NCI-H510A treated with DMSO at 0.1 percent for 48 hours (cell line): ENCODE results near the gene TANK.
"Not testable (repeated sequence)": the region's sequence is repeated elsewhere in the genome, so short reads cannot be mapped to it uniquely, and the experiment has no call there.

Experiments used
- DNase-seq: peaks from one replicate; lab custom pipeline; 2025; lab: John Stamatoyannopoulos, UW

Gene TANK, protein sequence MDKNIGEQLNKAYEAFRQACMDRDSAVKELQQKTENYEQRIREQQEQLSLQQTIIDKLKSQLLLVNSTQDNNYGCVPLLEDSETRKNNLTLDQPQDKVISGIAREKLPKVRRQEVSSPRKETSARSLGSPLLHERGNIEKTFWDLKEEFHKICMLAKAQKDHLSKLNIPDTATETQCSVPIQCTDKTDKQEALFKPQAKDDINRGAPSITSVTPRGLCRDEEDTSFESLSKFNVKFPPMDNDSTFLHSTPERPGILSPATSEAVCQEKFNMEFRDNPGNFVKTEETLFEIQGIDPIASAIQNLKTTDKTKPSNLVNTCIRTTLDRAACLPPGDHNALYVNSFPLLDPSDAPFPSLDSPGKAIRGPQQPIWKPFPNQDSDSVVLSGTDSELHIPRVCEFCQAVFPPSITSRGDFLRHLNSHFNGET

DNA sequence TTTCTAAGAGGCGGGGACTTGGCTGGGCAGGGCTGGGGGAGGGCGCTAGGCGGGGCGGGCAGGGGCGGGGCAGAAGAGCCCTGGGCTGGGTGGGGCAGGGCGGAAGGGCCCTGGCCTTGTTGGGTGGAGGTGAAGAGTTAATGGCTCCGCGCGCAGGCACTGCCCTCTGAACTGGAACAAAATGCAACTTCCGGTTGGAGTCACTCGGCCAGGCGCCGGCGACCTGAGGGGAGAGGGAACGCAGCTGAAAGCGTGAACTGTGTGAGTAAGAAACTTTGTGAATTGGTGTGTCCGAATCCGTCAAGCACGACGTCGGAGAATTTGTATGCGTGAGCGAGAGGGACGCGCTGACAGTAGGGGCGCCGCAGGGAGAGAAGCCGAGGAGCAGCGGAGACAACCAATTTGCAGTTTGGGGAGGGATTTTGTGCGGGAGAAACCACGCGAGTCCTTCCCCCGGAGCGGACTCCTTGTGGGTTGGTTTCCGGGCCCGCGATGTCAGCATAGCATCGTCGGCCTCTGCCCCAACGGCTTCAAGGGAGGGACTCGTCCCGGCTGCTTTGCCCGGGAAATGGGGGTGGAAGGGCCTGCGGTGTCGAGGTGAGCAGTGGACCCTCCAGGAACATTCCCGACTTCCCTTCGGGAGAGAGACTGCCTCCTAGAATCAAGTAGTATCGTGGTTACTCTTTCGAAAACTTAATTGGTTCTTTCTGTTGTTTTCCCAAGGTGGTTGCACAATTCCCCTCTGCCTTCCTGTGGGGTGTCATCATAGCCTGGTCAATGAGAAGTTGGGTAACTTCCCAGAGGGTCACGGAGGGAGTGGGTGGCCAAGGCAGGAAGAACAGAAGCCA lies at the start of gene TANK:
Gene TANK (plus strand): TSS at position 203 of the 848 bp plus-strand sequence. CDS start 19,235 bp downstream, outside the sequence.
- DNase-seq, result peak; percentile 70

DNA sequence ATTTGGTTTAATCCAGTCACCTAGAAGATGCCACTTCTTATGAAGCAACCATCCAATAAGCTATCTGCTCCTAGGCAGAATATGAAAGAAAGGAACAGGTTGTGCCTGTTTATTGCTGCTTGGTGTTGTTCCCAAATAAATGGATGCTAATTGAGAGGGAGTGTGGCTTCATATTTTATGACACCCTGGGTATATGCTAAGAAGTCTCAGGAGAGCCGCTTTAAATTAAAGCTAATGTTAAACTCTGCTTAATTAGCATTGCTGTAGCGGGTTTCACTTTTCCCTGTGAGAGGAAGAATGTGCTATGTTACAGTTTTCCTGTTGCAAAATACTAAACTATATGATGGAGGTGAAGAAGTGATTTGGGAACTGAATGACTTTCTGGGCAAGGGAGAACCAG lies 48.7 kb upstream of the TANK start:
- DNase-seq, result no peak

DNA sequence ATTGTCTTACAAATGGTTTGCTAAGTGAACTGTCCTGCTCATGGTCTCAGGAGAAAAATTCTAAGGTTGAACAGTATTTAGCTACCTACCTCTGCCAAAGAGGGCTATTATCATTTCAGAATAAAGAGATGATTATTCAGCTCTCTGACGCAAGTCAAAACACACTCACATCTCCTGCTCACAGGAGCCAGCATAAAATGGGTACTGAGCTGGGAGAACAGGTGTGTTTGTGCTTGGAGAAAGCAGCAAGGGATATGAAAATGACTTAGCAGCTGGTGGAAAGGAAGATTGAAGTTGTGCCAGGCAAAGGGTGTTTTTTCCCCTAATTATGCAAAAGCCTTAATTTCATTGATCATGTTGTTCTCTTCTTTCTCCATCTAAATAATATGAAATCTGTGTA lies 47.3 kb upstream of the TANK start:
- DNase-seq, result no peak

DNA sequence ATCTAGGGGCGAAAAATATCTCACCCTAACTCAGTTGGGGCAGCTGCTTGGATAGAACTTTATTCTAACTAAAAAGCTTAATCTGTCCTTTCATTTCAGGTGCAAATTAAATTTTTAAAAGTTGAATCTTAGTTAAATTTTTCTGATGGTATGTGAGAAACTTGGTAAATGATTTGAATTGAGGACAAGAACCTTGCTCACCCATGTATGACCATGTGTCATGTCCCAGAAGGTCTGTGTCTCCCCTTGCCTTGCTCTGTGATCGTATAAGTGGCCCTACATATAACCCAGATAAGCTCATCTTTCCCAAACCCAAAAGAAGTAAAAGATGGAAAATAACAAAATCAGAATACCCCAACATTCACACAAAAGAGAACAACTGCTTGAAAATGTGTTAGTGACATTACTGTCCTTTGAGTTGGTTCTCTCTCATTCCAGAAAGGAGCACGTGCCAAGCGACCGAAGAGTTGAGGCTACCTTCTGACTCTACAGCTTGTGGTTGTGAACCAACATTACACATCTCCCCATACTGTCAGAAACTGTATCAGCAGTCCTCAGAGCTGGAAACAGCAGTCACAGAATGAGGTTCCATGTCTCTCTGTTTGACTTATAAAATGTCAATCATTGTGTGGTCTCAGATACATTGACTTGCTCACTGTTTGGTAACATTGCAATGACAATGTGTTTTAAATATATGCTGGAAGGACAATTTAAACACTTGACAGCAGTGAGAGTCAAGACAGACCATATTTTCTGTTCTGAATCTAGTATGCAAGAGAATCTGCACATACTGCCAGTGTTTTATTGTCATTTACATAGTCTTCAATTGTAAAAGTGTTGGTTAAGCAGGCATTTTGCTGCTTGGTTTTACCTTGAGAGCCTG lies 46.3 kb upstream of the TANK start:
- DNase-seq, result no peak

DNA sequence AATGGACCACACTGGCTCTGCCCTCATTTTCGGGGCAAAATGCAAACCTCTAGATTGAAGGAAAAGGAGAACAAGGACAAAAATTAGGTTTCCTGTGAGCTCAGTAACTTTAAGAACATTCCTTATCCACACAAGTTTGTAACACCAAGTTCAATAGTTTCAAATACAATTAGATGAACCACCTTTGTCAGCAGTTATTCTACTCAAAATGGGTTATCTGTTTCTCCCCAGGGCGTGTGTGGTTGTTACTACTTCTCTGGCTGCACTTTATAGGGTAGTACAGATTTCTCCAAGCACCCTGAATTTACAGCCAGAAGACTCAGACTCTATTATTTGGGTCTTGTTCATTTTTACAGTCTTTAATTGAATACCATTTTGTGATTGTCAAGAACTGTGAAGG lies 45.0 kb upstream of the TANK start:
- DNase-seq, result no peak

DNA sequence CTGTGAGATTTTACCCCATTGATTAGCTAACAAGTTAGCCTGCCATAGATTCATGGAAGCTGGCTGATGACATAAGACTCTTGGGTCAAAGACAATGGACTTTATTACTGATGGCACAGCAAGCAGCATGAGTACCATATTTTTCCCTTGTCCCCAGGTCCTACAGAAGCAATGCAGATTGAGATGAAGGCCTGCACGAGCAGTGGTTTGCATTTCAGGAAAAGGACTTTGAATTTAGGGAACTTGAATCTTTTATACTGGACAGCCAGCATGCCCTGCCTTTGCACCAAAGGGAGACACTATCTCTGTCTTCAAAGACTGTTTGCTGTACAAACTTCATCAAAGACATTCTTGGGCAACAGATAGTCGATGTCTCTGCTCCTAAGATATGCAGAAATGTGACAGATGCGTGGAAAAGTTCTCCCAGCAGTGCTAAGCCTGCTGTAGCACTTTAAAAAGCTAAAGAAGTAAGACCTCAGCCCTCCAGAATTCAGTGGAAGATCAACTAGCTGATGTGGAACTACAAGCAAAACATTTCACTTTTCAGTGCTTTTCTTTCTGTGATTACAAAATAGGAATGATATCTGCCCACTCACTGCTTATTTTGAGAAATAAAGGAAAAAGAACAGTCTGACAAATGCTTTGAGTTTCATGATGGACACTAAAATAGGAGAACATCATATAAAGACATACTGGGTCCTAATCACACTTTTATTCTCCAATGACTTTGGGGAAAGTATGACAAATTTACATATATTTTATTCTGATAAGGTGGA lies 44.4 kb upstream of the TANK start:
- no peak for DNase-seq

DNA sequence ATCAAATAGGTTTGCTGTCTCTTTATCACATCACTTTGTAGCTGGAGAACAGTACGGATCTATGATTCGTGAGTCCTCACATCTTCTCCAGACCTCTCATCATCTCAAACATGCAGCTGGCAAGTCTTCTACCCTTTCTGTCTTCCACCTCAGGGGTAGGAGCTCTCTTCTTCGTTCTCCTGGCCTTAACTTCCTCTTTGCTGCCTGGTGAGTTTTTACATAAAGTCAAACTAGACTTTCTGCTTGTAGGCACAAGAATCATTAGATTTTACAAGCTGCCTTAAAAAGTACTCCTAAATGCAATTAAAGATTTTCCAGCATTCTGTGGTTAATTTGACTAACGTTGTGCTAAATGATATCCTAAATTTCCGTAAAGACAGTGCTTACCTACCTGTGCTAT lies 43.7 kb upstream of the TANK start:
- no peak for DNase-seq

DNA sequence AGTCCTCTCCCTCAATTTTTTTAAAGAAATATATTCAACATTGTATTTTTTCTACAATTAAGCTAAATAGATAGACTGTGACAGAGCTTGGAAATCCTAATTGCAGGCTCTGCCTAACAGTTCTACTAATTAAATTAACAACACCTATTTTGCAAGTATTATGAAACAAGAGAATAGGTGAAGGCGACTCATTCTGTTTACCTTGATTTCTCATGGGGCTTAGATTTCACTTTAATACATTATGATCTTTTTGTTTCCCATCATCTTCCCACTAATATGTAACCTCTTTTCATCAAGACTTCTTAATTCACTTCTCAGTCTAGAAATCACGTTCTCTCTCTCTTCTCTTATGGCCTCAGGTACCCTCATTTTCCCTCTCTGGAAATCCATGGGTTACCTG lies 42.7 kb upstream of the TANK start:
- no peak for DNase-seq

DNA sequence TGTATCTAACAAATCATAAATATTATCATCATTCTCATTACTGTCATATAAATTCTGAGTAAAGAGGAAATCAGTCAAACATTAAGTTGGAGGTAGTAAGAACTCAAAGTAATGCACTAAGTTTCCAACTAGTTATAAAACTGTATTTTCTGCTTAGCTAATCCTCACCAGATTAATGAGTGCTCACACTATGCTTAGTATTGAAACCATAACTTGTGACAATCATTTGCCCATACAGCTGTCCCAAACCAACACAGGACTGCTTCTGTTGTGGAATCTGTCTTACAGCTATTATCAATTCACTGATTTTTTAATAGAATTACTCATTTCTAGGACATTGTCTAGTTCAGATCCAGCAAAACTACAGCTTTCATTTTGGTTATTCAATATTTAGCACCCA lies 41.5 kb upstream of the TANK start:
- DNase-seq, result no peak

DNA sequence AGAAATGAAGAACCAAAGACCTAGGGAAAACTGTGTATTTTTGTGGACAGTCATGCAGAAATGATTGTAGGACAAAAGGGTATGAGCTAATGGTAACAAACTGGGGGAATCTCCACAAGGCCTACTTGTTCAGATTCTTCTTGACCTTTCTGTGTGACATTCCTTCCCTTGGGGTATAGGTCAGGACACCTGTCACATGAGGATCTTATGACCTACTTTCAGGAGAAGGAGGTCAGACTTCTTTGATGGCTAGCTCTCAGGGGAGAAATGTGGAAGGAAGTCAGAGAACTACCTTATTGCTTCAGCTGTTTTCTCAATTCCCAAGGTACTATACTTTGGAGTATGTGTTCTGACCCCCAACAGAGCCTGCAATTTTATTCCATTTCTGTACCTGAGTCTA lies 40.7 kb upstream of the TANK start:
- no peak for DNase-seq

DNA sequence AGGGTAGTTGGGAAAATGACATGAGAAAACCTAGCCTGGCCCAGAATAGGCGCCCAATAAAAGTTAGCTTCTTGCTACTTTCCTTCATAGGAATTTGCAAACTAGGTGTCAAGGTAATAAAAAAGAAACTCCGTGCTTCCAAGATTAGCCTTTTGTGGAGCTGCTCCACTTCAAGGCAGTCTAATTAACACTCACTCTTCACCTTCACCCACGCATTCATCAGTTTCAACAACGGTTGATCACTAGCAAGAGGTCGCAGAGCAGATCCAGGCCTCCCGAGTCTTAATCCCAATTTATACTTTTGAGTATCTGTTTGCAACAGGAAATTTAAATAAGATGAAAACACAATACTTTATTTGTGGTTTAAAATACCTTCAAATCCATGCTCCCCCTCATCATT lies 39.5 kb upstream of the TANK start:
- DNase-seq, result no peak

DNA sequence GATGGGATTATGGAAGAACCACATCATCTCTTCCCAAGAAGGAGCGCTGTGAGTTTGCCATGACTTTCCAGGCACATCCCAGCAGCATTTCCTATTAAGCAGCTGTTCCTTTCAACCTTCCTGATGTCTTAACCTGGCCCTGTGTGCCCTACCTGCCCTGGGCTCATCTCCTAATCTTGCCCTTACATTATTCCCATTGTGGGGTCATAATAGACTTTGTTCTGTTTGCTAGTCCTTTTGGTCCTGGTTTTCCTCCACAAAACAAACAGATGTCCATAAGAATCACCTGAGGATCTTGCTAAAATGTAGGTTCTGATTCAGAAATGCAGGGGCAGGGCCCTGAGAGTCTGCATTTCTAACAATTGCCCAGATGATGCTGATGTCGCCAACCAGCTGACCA lies 38.6 kb upstream of the TANK start:
- no peak for DNase-seq

DNA sequence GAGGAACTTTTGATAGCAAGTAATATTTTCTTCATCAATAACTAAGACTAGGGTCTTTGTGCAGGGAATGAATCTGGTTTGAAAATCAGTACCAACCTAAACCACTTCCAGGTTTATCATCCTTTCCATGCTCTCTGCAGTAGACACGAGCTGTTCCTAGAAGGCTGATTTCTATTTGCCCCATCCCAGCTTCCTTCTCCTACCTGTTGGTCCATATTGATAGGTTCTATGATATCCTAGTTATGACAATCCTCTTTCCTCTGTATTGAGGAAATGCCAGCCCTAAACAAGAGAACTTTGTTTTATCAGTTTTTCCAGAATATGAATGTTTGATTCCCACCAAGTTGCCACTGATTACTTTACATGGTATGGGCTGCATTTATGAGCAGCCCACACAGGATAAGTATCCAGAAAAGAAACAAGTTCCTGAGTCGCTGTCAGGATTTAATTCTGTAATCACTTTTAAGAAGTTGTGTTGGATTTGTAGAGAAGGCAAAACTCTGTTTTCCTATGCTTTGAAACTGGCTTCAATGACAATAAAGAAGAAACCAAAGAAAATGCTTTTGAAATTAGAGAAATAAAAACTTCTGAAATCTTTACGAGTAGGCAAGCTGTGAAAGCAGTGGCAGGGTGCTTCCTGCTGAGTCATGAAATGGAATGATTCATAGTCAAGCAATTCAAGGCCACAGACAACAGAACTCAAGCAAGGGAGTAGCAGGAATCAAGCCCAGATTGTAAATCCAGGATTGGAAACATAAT lies 37.3 kb upstream of the TANK start:
- no peak for DNase-seq

DNA sequence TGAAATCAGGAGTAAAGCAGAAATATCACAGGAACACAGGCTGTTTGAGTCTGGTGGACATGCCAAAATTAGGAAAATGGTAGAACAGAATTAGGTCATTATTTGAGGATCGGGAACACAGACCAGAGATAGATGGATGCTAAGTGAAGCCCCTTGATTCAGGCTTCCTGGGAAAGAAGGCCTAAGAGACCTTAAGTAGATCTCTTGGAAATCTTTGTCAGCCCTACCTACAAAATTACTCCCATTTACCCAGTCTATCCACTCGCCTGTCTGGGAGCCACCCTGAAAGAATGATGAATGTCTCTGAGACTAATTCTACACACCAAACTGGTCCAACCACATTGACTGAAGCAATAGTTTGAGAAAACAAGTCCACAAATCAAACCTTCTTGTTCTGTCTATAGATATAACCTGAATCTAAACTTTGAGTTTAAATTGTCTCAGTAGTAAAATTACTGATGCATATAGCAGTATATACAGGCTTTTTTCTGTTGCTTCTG lies 36.6 kb upstream of the TANK start:
- peak; percentile 48 for DNase-seq

DNA sequence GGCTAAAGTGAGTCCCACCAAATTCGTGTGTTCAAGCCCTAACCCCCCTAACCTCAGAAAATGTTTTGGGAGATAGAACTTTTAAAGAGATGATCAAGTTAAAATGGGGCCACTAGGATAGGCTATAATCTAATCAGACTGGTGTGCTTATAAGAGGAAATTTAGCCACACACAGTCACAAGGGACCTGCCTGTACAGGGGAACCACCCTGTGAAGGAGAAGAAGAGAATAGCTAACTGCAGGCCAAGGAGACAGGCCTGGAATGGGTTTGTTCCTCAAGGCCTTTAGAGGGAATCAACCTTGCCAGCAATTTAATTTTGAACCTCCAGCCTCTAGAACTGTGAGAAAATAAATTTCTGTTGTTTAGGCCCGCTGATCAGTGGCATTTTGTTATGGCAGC lies 36.0 kb upstream of the TANK start:
- no peak for DNase-seq

DNA sequence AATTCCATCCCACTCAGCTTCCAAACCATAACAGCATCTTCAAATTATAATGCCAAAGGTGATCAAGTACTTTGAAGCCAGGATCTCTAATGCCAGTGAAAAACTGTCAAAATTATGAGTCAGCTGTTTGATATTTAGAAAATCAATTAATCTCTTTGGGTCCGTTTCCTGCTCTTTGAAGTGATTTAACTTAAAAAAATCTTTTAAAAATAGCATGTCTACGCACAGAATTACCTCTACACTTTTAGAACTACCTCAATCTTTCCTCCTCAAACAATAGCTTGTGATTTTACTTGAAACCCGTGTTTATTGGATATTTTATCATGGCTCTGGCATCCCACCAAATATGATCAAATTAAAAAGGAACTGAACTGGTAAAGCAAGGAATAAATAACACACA lies 31.3 kb upstream of the TANK start:
- DNase-seq, result no peak

DNA sequence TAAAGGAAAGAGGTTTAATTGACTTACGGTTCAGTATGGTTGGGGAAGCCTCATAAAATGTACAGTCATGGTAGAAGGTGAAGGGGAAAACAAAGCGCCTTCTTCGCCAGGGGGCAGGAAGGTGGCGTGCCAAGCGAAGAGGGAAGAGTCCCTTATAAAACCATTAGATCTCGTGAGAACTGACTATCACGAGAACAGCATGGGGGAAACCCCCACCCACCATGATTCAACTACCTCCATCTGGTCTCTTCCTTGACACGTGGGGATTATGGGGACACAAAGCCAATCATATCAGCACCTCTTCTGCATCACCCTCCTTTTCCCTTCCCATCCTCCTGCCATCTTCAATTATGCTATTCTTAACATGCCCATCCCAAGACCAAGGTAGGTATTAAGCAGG lies 29.9 kb upstream of the TANK start:
- DNase-seq, result no peak

DNA sequence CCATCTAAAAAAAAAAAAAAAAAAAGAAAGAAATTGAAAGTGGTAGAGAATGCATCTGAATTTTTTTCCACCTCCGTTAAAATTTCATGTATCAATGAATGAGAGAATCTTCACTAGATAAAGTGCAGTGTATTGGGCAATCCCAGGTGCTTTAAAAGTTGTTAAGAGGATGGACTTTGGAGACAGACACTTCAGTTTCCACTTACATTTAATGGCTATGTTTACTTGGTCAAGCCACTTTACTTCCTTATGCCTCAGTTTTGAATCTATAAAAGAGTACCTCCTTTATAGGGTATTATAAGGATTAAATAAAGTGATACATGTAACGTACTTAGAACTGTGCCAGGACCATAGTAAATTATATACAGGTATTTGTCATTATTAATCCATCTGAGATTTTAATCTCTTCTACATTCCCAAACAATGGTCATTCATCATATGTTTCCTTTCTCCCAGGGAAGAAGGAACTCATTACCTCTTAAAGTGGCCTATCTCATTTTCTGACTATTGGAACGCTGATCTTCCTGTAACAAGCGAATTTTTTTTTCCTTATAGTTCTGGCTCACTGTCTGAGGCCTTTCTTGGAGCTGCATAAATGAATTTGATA lies 29.1 kb upstream of the TANK start:
- DNase-seq, result peak; percentile 38

DNA sequence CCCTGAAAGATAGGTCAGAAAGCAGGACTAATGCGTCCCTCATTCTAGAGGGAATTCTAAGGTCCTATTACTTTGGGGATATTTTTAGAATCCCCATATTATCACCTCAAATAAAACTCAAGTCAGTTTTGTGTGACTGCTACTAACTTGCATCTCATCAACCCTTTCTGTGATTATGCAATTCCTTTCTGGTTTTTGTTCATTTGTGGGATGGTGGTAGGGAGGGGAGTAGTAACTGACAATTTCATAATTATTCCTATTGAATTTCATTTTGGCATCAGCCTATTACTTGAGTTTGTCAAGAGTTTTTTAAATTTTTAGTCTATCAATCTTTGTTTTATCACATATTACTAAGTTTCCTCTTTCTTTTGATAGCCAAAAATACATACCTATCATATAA lies 28.4 kb upstream of the TANK start:
- no peak for DNase-seq

DNA sequence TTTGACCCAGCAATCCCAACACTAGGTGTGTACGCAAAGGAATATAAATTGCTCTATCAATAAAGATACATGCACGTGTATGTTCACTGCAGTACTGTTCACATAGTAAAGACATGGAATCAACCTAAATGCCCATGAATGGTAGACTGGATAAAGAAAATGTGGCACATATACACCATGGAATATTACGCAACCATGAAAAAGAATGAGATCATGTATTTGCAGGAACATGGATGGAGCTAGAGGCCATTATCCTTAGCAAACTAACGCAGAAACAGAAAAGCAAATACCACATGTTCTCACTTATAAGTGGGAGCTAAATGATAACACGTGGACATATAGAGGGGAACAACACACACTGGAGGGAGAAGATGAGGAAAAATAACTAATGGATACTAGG lies 27.8 kb upstream of the TANK start:
- not testable (repeated sequence) for DNase-seq
